Measurements from ENCODE around the gene ZBED1.

- no peak for TF ChIP-seq SP1 (IDR thresholded peaks at IDR 0.05)
- no peak for TF ChIP-seq L3MBTL2 (conservative IDR thresholded peaks at IDR 0.05)
- no peak for TF ChIP-seq FOXM1 (IDR thresholded peaks at IDR 0.05; ENCODE audit: borderline replicate concordance)
- no peak for TF ChIP-seq TARDBP (IDR thresholded peaks at IDR 0.05)
- TF ChIP-seq BHLHE40 (IDR thresholded peaks at IDR 0.05; ENCODE audit: borderline replicate concordance): no peak
- TF ChIP-seq FOXK2 (IDR thresholded peaks at IDR 0.05): no peak
- TF ChIP-seq FOXA1 (IDR thresholded peaks at IDR 0.05): no peak
- TF ChIP-seq LEF1 (IDR thresholded peaks at IDR 0.05; ENCODE audit: borderline replicate concordance): no peak
- TF ChIP-seq HDGF (IDR thresholded peaks at IDR 0.05; ENCODE audit: borderline replicate concordance): no peak
- TF ChIP-seq ELF4 (IDR thresholded peaks at IDR 0.05): no peak
- TF ChIP-seq ZNF384 (IDR thresholded peaks at IDR 0.05): no peak
These were observed 38.0 kb downstream of the ZBED1 start for GRCh38 chrX:2462780-2463179.
